ENCODE data around the gene ABCA1.
"Not testable (repeated sequence)": the region's sequence is repeated elsewhere in the genome, so short reads cannot be mapped to it uniquely, and the experiment has no call there.

Gene ABCA1

GRCh38 chr9:104855258-104855657 lies 72.7 kb downstream of the ABCA1 start:
- in situ Hi-C loops (cut with MboI; ENCODE audit: low pct_unique_long_range_greater_than_20kb, low sequenced_read_pairs); DNase-seq: not testable (repeated sequence)

GRCh38 chr9:104854613-104855012 lies 73.3 kb downstream of the ABCA1 start:
- in situ Hi-C loops (cut with MboI; ENCODE audit: low pct_unique_long_range_greater_than_20kb, low sequenced_read_pairs): no loop called here
- DNase-seq: no peak

GRCh38 chr9:104853683-104854082 lies 74.3 kb downstream of the ABCA1 start:
- in situ Hi-C loops (cut with MboI; ENCODE audit: low pct_unique_long_range_greater_than_20kb, low sequenced_read_pairs): no loop called here
- DNase-seq: no peak

GRCh38 chr9:104853159-104853558 lies 74.8 kb downstream of the ABCA1 start:
- in situ Hi-C loops (cut with MboI; ENCODE audit: low pct_unique_long_range_greater_than_20kb, low sequenced_read_pairs): no loop called here
- no peak for DNase-seq

- in situ Hi-C loops (cut with MboI; ENCODE audit: low pct_unique_long_range_greater_than_20kb, low sequenced_read_pairs): no loop called here
- no peak for DNase-seq
These were observed 76.4 kb downstream of the ABCA1 start for GRCh38 chr9:104851546-104851920.

GRCh38 chr9:104850786-104851545 lies 77.0 kb downstream of the ABCA1 start:
- in situ Hi-C loops (cut with MboI; ENCODE audit: low pct_unique_long_range_greater_than_20kb, low sequenced_read_pairs): no loop called here
- no peak for DNase-seq

- in situ Hi-C loops (cut with MboI; ENCODE audit: low pct_unique_long_range_greater_than_20kb, low sequenced_read_pairs): no loop called here
- no peak for DNase-seq
These were observed 78.9 kb downstream of the ABCA1 start for GRCh38 chr9:104849023-104849422.

GRCh38 chr9:104844710-104845109 lies 83.2 kb downstream of the ABCA1 start:
- no peak for DNase-seq
- in situ Hi-C loops (cut with MboI; ENCODE audit: low pct_unique_long_range_greater_than_20kb, low sequenced_read_pairs): no loop called here

- in situ Hi-C loops (cut with MboI; ENCODE audit: low pct_unique_long_range_greater_than_20kb, low sequenced_read_pairs): no loop called here
- DNase-seq: no peak
These were observed 84.2 kb downstream of the ABCA1 start for GRCh38 chr9:104843644-104844240.

- no peak for DNase-seq
- in situ Hi-C loops (cut with MboI; ENCODE audit: low pct_unique_long_range_greater_than_20kb, low sequenced_read_pairs): no loop called here
These were observed 85.3 kb downstream of the ABCA1 start for GRCh38 chr9:104842698-104843097.

GRCh38 chr9:104841601-104842141 lies 86.3 kb downstream of the ABCA1 start:
- no peak for DNase-seq
- in situ Hi-C loops (cut with MboI; ENCODE audit: low pct_unique_long_range_greater_than_20kb, low sequenced_read_pairs): no loop called here

GRCh38 chr9:104838958-104839357 lies 89.0 kb downstream of the ABCA1 start:
- no peak for DNase-seq
- in situ Hi-C loops (cut with MboI; ENCODE audit: low pct_unique_long_range_greater_than_20kb, low sequenced_read_pairs): no loop called here

- DNase-seq: no peak
- in situ Hi-C loops (cut with MboI; ENCODE audit: low pct_unique_long_range_greater_than_20kb, low sequenced_read_pairs): no loop called here
These were observed 91.2 kb downstream of the ABCA1 start for GRCh38 chr9:104836767-104837166.

- in situ Hi-C loops (cut with MboI; ENCODE audit: low pct_unique_long_range_greater_than_20kb, low sequenced_read_pairs): no loop called here
- peak; percentile 50 for DNase-seq
These were observed 91.7 kb downstream of the ABCA1 start for GRCh38 chr9:104836235-104836634.

GRCh38 chr9:104835161-104835560 lies 92.8 kb downstream of the ABCA1 start:
- in situ Hi-C loops (cut with MboI; ENCODE audit: low pct_unique_long_range_greater_than_20kb, low sequenced_read_pairs): no loop called here
- peak; percentile 61 for DNase-seq

GRCh38 chr9:104833696-104834095 lies 94.3 kb downstream of the ABCA1 start:
- DNase-seq: no peak
- in situ Hi-C loops (cut with MboI; ENCODE audit: low pct_unique_long_range_greater_than_20kb, low sequenced_read_pairs): no loop called here

- DNase-seq: no peak
- in situ Hi-C loops (cut with MboI; ENCODE audit: low pct_unique_long_range_greater_than_20kb, low sequenced_read_pairs): no loop called here
These were observed 96.3 kb downstream of the ABCA1 start for GRCh38 chr9:104831681-104832080.

- in situ Hi-C loops (cut with MboI; ENCODE audit: low pct_unique_long_range_greater_than_20kb, low sequenced_read_pairs): no loop called here
- DNase-seq: no peak
These were observed 101.0 kb downstream of the ABCA1 start for GRCh38 chr9:104826911-104827310.

GRCh38 chr9:104826079-104826775 lies 101.7 kb downstream of the ABCA1 start:
- in situ Hi-C loops (cut with MboI; ENCODE audit: low pct_unique_long_range_greater_than_20kb, low sequenced_read_pairs): no loop called here
- no peak for DNase-seq

- DNase-seq: no peak
- in situ Hi-C loops (cut with MboI; ENCODE audit: low pct_unique_long_range_greater_than_20kb, low sequenced_read_pairs): no loop called here
These were observed 107.6 kb downstream of the ABCA1 start for GRCh38 chr9:104820336-104820735.
